Endothelial cell of umbilical vein (primary cell): ENCODE measurements around the gene NEK8.

Source experiments
- CTCF ChIP-seq, 2 donors: IDR thresholded peaks; 1 replicate in 1 of 2; 2 replicates in 1 of 2; pipeline ENCODE4 v1.5.1; 2011; ENCODE audit warnings: low read length in 2 of 2, mild to moderate bottlenecking in 2 of 2, moderate library complexity in 2 of 2, control low read depth in 1 of 2, inconsistent platforms in 1 of 2, low read depth in 1 of 2; ENCODE audit not compliant: insufficient read depth in 1 of 2; ENCODE audit errors: extremely low read depth in 1 of 2
- EZH2 ChIP-seq: IDR thresholded peaks from 2 replicates; pipeline ENCODE4 v1.6.1; 2012; ENCODE audit warnings: borderline replicate concordance, low read depth, mild to moderate bottlenecking, moderate library complexity, low read length, inconsistent platforms; ENCODE audit not compliant: severe bottlenecking
- FOS ChIP-seq: IDR thresholded peaks from 2 replicates; pipeline ENCODE4 v1.6.1; 2011; ENCODE audit warnings: mild to moderate bottlenecking, low read length, moderate library complexity, borderline replicate concordance; ENCODE audit not compliant: insufficient read depth
- GATA2 ChIP-seq: IDR thresholded peaks from 2 replicates; pipeline ENCODE4 v1.7.0; 2011; ENCODE audit warnings: low read depth, mild to moderate bottlenecking, moderate library complexity, mixed read lengths, low read length; ENCODE audit not compliant: insufficient read length, insufficient read depth
- JUN ChIP-seq: IDR thresholded peaks from 2 replicates; pipeline ENCODE4 v1.6.1; 2011; ENCODE audit warnings: borderline replicate concordance, low read depth; ENCODE audit not compliant: insufficient read length, insufficient read depth
- MYC ChIP-seq: IDR thresholded peaks from one replicate; pipeline ENCODE4 v1.6.1; 2011; ENCODE audit warnings: mild to moderate bottlenecking, low read depth, low read length
- POLR2A ChIP-seq: IDR thresholded peaks from 2 replicates; pipeline ENCODE4 v1.6.1; 2012; ENCODE audit warnings: low read depth, mild to moderate bottlenecking, control low read depth, low read length
- POLR2AphosphoS5 ChIP-seq: IDR thresholded peaks from 2 replicates; pipeline ENCODE4 v1.6.1; 2012; ENCODE audit warnings: low read depth, mild to moderate bottlenecking, control low read depth, low read length, moderate library complexity; ENCODE audit not compliant: insufficient read depth
- TF ChIP-seq, protein P1 (sequence below): IDR thresholded peaks from 2 replicates; pipeline ENCODE4 v1.6.1; 2011; ENCODE audit not compliant: insufficient read depth, insufficient read length

- TF ChIP-seq CTCF (IDR thresholded peaks at IDR 0.05; ENCODE audit: extremely low read depth in 1 of 2, insufficient read depth in 1 of 2, low read depth in 1 of 2, low read length in 2 of 2) (no peak), POLR2AphosphoS5 (no peak), POLR2A (no peak), EZH2 (no peak), FOS (no peak), GATA2 (no peak), MYC (no peak), JUN (no peak)
- TF ChIP-seq, protein P1, sequence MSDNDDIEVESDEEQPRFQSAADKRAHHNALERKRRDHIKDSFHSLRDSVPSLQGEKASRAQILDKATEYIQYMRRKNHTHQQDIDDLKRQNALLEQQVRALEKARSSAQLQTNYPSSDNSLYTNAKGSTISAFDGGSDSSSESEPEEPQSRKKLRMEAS, result no peak
Measured at GRCh38 chr17:28774206-28774605, 45.6 kb downstream of the NEK8 start.
